ENCODE results near the gene IGSF21. TPM values are rescaled to one million over a fixed set of nuclear protein-coding genes. Genes with fewer than 3 reads are reported as not detected.

The IGSF21 gene
- total RNA-seq, 4 donors from 2014 or later, result 0.11 to 2.6 (median 0.69) TPM

DNA sequence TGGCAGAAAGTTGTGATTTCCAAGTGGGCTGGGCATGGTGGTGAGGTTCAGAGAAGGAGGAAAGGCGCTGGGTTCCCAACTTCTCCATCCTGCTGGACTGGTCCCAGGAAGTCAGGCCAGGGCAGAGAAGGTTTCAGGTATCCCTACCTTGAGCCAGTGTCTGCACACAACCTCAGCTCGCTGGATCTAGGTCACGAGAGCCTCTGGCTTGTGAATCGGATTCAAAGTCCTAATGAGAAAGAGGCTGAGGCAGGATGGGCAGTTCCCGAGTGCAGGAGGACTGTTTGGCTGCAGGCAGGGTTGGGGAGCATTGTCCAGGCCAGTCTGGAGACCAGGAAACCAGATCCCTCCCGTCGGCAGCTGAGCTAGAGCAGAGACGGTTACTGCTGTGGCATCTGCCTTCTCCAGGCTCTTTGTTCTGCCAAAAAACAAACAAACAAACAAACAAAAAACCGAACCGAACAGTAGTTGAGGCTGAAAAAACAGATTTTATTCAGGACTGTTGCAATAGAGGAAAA lies 19.5 kb upstream of the IGSF21 start:
- intact Hi-C loops (cut with DNase I), result no loop called here
- DNase-seq, result no peak
- Histone ChIP-seq H3K9me3 (no peaks in the 10 kb centered on the region), H3K27ac (no peak overlapping the region), H3K4me3 (replicated peaks in 1 of 3) (no peak overlapping the region), H3K4me1 (no peaks in the 10 kb centered on the region), H3K27me3 (no peaks in the 10 kb centered on the region), H3K36me3 (no peaks in the 10 kb centered on the region)
- 27 to 33% methylated on average over 10 of the region's 10 CpGs for WGBS, 2 donors
- TF ChIP-seq POLR2A (IDR thresholded peaks at IDR 0.05), result no peak
- no peak for TF ChIP-seq CTCF (IDR thresholded peaks at IDR 0.05)

DNA sequence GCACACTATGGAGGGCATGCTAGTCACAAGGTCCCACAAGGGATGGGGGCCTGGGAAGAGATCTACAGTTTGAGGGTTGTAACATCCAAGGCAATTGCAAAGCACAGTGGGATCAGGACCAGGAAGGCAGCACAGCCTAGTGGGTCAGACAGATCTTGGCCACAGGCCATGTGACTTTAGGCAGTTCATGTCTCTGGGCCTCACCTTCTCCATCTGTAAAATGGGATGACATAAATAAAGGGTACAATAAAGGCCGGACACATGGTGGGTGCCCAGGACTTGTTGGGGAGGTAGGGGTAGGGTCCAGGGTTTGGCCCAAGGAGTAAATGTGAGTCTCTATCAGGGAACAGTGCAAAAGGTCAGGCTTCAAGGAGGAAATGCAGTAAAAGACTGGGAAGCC lies 18.1 kb upstream of the IGSF21 start:
- H3K27me3 ChIP-seq, result no peaks in the 10 kb centered on the region
- intact Hi-C loops (cut with DNase I), result no loop called here
- no peak for DNase-seq
- H3K9me3 ChIP-seq, result no peaks in the 10 kb centered on the region
- H3K27ac ChIP-seq, result no peak overlapping the region
- WGBS, 2 donors, result 91 to 100% methylated on average over 1 of the region's 1 CpG
- H3K36me3 ChIP-seq, result no peaks in the 10 kb centered on the region
- no peak overlapping the region for H3K4me3 ChIP-seq (replicated peaks in 1 of 3)
- H3K4me1 ChIP-seq, result no peaks in the 10 kb centered on the region
- no peak for TF ChIP-seq POLR2A (IDR thresholded peaks at IDR 0.05)
- no peak for TF ChIP-seq CTCF (IDR thresholded peaks at IDR 0.05)

DNA sequence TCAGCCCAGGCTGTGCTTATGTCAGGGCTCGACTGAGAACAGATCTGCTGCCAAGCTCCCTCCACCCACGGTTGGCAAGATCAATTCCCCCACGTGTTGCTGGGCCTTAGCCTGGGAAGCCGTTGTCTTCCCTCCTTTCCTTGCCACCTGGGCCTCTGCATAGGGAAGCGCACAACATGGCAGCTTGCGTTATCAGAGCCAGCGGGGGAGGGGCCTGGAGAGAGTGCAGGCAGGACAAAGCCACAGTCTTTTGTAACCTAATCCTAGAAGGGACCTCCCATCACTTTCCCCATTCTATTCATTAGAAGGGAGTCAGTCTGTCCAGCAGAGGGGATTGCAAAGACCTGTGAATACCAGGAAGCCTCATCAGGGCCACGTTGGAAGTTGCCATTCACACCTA lies 17.0 kb upstream of the IGSF21 start:
- TF ChIP-seq CTCF (IDR thresholded peaks at IDR 0.05) (no peak), POLR2A (IDR thresholded peaks at IDR 0.05) (no peak)
- H3K4me1 ChIP-seq, result no peaks in the 10 kb centered on the region
- no peaks in the 10 kb centered on the region for H3K36me3 ChIP-seq
- H3K27ac ChIP-seq, result no peak overlapping the region
- no peaks in the 10 kb centered on the region for H3K9me3 ChIP-seq
- WGBS, 2 donors, result 23 to 26% methylated on average over 8 of the region's 8 CpGs
- H3K27me3 ChIP-seq, result no peaks in the 10 kb centered on the region
- H3K4me3 ChIP-seq (replicated peaks in 1 of 3), result no peak overlapping the region
- DNase-seq, result no peak
- intact Hi-C loops (cut with DNase I), result no loop called here

DNA sequence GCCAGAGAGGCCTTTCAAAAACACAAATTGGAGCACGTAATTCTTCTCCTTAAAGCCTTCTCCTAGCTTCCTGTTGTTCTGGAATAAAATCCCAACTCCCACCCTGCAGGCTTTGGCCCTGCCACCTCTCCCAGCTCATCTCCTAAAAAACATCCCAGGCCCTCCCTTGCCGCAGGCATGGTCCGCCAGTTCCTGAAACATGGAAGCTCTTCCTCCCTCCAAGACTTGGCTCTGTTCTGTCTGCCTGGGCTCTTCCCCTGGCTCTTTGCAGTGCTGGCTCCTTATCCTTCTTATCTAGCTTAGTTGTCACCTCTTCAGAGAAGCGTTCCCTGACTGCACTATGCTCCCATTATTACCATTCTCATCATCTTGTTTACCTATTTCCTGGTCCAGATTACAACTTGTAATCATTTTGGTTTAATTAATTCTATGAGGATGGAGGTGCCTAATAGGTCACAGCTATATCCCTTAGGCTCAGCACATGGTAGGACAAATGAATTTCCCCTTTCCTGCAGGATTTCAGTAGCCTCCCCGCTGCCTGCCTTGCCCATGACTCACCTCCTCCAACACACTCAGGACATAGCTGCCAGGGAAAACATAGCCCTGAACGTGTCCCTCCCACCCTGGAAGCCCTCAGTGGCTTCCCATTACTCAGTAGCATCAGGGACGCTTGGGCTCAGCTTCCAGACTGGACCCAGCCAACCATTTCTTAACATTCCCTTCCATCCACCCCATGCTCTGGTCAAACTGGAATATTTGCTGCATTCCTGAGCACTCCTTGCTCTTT lies 15.7 kb upstream of the IGSF21 start:
- no peak overlapping the region for H3K27ac ChIP-seq
- intact Hi-C loops (cut with DNase I), result no loop called here
- H3K27me3 ChIP-seq, result no peaks in the 10 kb centered on the region
- 38 to 39% methylated on average over 7 of the region's 7 CpGs for WGBS, 2 donors
- TF ChIP-seq POLR2A (IDR thresholded peaks at IDR 0.05), result no peak
- no peak for TF ChIP-seq CTCF (IDR thresholded peaks at IDR 0.05)
- no peaks in the 10 kb centered on the region for H3K4me1 ChIP-seq
- H3K36me3 ChIP-seq, result no peaks in the 10 kb centered on the region
- no peaks in the 10 kb centered on the region for H3K9me3 ChIP-seq
- no peak for DNase-seq
- no peak overlapping the region for H3K4me3 ChIP-seq (replicated peaks in 1 of 3)

GRCh38 chr1:18093193-18093592 lies 14.4 kb upstream of the IGSF21 start:
- no peak for DNase-seq
- Histone ChIP-seq H3K4me3 (replicated peaks in 1 of 3) (no peak overlapping the region), H3K36me3 (no peaks in the 10 kb centered on the region), H3K27ac (no peak overlapping the region), H3K27me3 (no peaks in the 10 kb centered on the region), H3K9me3 (no peaks in the 10 kb centered on the region), H3K4me1 (no peaks in the 10 kb centered on the region)
- intact Hi-C loops (cut with DNase I), result no loop called here
- 25 to 42% methylated on average over 2 of the region's 2 CpGs for WGBS, 2 donors
- TF ChIP-seq POLR2A (IDR thresholded peaks at IDR 0.05) (no peak), CTCF (IDR thresholded peaks at IDR 0.05) (no peak)

Data from thyroid gland (tissue), 4 donors.